K562 (cell line): ENCODE data around the gene RHOBTB3. TPM values are rescaled to one million over a fixed set of nuclear protein-coding genes. Genes with fewer than 3 reads are reported as not detected.

ENCODE experiments used
- HMG20A ChIP-seq: fragments of 450-650 bp; formaldehyde crosslinking; conservative IDR thresholded peaks from 2 replicates; pipeline ENCODE4 v1.4.0; 2020; ENCODE audit warnings: mild to moderate bottlenecking, mixed read lengths
- HMG20B ChIP-seq: fragments of 250-450 bp; sonication (Bioruptor Pico); IDR thresholded peaks from 2 replicates; pipeline ENCODE4 v1.5.0; 2021; ENCODE audit warnings: mild to moderate bottlenecking
- HNRNPL ChIP-seq: fragments of 200-400 bp; formaldehyde crosslinking; IDR thresholded peaks from 2 replicates; pipeline ENCODE4 v1.6.1; 2017; ENCODE audit warnings: low read depth, mild to moderate bottlenecking, low read length
- MAZ ChIP-seq, 2 experiments: fragments of 450-650 bp in 1 of 2; sonication (generic) in 1 of 2; formaldehyde crosslinking; IDR thresholded peaks in 1 of 2; conservative IDR thresholded peaks in 1 of 2; 2 replicates each; pipeline versions ENCODE4 v1.4.0 to v1.5.0; 2020; ENCODE audit warnings: mild to moderate bottlenecking in 1 of 2, missing genetic modification reagents in 1 of 2
- NCOA2 ChIP-seq, 2 experiments: fragments of 450-650 bp; IDR thresholded peaks; 2 replicates each; pipeline ENCODE4 v1.6.1; 2018; ENCODE audit warnings: mild to moderate bottlenecking in 2 of 2, moderate library complexity in 1 of 2; ENCODE audit not compliant: partially characterized antibody in 2 of 2
- TCF3 ChIP-seq: sonication (generic); formaldehyde crosslinking; IDR thresholded peaks from 2 replicates; pipeline ENCODE4 v1.4.0; 2020; ENCODE audit warnings: mild to moderate bottlenecking, missing genetic modification reagents
- ZFP30 ChIP-seq: fragments of 250-450 bp; sonication (Bioruptor Pico); IDR thresholded peaks from 2 replicates; pipeline ENCODE4 v1.8.0; 2022; ENCODE audit warnings: moderate library complexity, mild to moderate bottlenecking, inconsistent platforms, borderline replicate concordance
- ZNF146 ChIP-seq: IDR thresholded peaks from one replicate; pipeline ENCODE4 v1.6.1; 2018; ENCODE audit warnings: missing compliant biosample characterization; ENCODE audit not compliant: unreplicated experiment
- ZNF217 ChIP-seq: sonication (generic); formaldehyde crosslinking; IDR thresholded peaks from 2 replicates; pipeline ENCODE4 v1.8.0; 2022; ENCODE audit warnings: mild to moderate bottlenecking, missing genetic modification reagents
- ZNF23 ChIP-seq: fragments of 250-450 bp; sonication (Bioruptor Pico); IDR thresholded peaks from 2 replicates; pipeline ENCODE4 v1.4.0; 2020; ENCODE audit warnings: mild to moderate bottlenecking
- ZNF444 ChIP-seq: fragments of 250-450 bp; sonication (Bioruptor Pico); IDR thresholded peaks from 2 replicates; pipeline ENCODE4 v1.4.0; 2020; ENCODE audit warnings: mild to moderate bottlenecking, moderate library complexity
- ZNF551 ChIP-seq: fragments of 250-450 bp; sonication (Bioruptor Pico); IDR thresholded peaks from 2 replicates; pipeline ENCODE4 v1.5.0; 2021; ENCODE audit warnings: mild to moderate bottlenecking, moderate library complexity
- ZNF583 ChIP-seq: fragments of 250-450 bp; sonication (Bioruptor Pico); IDR thresholded peaks from 2 replicates; pipeline ENCODE4 v1.4.0; 2020
- ZSCAN32 ChIP-seq: fragments of 450-650 bp; formaldehyde crosslinking; IDR thresholded peaks from 2 replicates; pipeline ENCODE4 v1.4.0; 2020; ENCODE audit warnings: mild to moderate bottlenecking, moderate library complexity
- polyA plus RNA-seq, 8 experiments: library from polyadenylated mRNA; depleted of rRNA in 4 of 8; stranded (reverse) in 5 of 8; unstranded in 3 of 8; fragments of >200 nt; fragmentation: Nextera tagmentation in 2 of 8; fragmentation: Illumina TruSeq in 1 of 8; extraction: Ambion mirVana in 2 of 8; extraction: Trizol in 1 of 8; gene quantifications; 2 replicates each; pipeline versions ENCODE4 v1.2.1 to v1.2.3, GENCODE V29; 2011 to 2014; ENCODE audit warnings: inconsistent platforms in 1 of 8, missing spikeins in 1 of 8
- total RNA-seq, 7 experiments: library from RNA; depleted of rRNA in 6 of 7; stranded (reverse); fragments of >200 nt in 6 of 7; fragmentation: Illumina TruSeq in 2 of 7; extraction: Trizol in 2 of 7; gene quantifications; 2 replicates each; pipeline versions ENCODE4 v1.2.1 to v1.2.3, GENCODE V29; 2011 to 2021; ENCODE audit warnings: low replicate concordance in 1 of 7
- TF ChIP-seq, protein P1 (sequence below): sonication (generic); formaldehyde crosslinking; IDR thresholded peaks from 2 replicates; pipeline ENCODE4 v1.8.0; 2022; ENCODE audit warnings: mild to moderate bottlenecking, missing genetic modification reagents
- TF ChIP-seq, protein P2 (sequence below): sonication (generic); IDR thresholded peaks from 2 replicates; pipeline ENCODE4 v1.6.1; 2016
- TF ChIP-seq, protein P3 (sequence below): fragments of 250-450 bp; sonication (Bioruptor Pico); IDR thresholded peaks from 2 replicates; pipeline ENCODE4 v1.5.0; 2021
- TF ChIP-seq, protein P4 (sequence below), 2 experiments: IDR thresholded peaks; 2 replicates each; pipeline ENCODE4 v1.6.1; 2012; ENCODE audit warnings: improper control_type of control experiment in 2 of 2, low read depth in 2 of 2, low read length in 2 of 2, borderline replicate concordance in 1 of 2
- TF ChIP-seq, protein P5 (sequence below): fragments of 200-800 bp; sonication (Bioruptor generic); IDR thresholded peaks from 2 replicates; pipeline ENCODE4 v1.6.1; 2017; ENCODE audit warnings: missing genetic modification characterization, missing compliant biosample characterization

Gene RHOBTB3
- total and polyA plus RNA-seq, 9 of the 15 experiments (the other 6 are each of a cell fraction or from before 2014, with no cell fraction given) = 39.7 to 143 (median 115) TPM

DNA sequence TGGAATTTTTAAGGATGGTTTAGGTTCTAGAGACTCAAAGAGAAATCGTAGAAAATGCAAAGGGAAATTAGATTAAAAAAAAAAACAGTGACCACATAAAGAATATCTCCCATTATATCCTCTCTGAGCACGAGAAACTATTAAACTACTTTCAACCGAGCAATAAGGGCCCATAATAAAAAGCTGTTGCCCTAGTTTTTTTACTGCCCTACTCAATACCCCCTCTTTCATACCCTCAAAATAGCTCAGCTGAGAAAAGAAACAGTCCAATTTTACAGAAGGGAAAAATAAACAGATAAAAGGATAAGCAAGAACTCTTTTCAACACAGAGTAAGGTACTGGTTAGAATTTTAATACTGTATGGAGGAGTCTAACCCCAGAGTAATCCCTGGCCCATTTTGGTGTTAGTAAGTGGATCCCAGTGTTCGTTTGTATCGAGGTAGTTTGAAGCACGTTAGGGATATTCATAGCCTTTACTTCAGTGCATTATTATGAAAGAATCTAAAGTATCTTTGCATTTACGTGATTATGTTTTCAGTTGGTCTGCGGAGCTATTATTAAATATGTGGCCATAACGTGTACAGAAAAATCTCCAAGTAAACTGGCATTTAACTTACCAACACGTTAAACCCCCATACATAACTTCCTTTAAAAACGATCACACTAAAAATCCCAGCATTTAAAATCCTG lies 980 bp upstream of the RHOBTB3 start (continued):
- TF ChIP-seq ZNF444 (peak; percentile 12; the same call in 1 of the 2 replicates), ZSCAN32 (peak; percentile 65; the same call in 1 of the 2 replicates), ZNF551 (CRISPR knock-in tag) (no peak; the same call in none of the 2 replicates), ZNF23 (CRISPR knock-in tag) (0 out of 2 replicates have a peak, but pooled peaks have one; percentile 9), HNRNPL (no peak), MAZ (CRISPR knock-in tag; conservative IDR thresholded peaks at IDR 0.05 in 1 of 2, IDR thresholded peaks at IDR 0.05 in 1 of 2) (no peak), HMG20B (CRISPR knock-in tag) (0 out of 2 replicates have a peak, but pooled peaks have one; percentile 29), ZNF146 (CRISPR knock-in tag) (no peak), ZNF583 (CRISPR knock-in tag) (no peak), ZFP30 (CRISPR knock-in tag) (peak; percentile 6; the same call in 1 of the 2 replicates), NCOA2 (IDR thresholded peaks at IDR 0.05; ENCODE audit: partially characterized antibody in 2 of 2) (peak in 1 of 2 experiments; percentile 53), ZNF217 (CRISPR knock-in tag) (no peak), TCF3 (CRISPR knock-in tag) (no peak), HMG20A (no peak)
- TF ChIP-seq, protein P1, sequence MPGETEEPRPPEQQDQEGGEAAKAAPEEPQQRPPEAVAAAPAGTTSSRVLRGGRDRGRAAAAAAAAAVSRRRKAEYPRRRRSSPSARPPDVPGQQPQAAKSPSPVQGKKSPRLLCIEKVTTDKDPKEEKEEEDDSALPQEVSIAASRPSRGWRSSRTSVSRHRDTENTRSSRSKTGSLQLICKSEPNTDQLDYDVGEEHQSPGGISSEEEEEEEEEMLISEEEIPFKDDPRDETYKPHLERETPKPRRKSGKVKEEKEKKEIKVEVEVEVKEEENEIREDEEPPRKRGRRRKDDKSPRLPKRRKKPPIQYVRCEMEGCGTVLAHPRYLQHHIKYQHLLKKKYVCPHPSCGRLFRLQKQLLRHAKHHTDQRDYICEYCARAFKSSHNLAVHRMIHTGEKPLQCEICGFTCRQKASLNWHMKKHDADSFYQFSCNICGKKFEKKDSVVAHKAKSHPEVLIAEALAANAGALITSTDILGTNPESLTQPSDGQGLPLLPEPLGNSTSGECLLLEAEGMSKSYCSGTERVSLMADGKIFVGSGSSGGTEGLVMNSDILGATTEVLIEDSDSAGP = no peak
- TF ChIP-seq, protein P2, sequence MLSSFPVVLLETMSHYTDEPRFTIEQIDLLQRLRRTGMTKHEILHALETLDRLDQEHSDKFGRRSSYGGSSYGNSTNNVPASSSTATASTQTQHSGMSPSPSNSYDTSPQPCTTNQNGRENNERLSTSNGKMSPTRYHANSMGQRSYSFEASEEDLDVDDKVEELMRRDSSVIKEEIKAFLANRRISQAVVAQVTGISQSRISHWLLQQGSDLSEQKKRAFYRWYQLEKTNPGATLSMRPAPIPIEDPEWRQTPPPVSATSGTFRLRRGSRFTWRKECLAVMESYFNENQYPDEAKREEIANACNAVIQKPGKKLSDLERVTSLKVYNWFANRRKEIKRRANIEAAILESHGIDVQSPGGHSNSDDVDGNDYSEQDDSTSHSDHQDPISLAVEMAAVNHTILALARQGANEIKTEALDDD = peak; percentile 73
- TF ChIP-seq, protein P3, sequence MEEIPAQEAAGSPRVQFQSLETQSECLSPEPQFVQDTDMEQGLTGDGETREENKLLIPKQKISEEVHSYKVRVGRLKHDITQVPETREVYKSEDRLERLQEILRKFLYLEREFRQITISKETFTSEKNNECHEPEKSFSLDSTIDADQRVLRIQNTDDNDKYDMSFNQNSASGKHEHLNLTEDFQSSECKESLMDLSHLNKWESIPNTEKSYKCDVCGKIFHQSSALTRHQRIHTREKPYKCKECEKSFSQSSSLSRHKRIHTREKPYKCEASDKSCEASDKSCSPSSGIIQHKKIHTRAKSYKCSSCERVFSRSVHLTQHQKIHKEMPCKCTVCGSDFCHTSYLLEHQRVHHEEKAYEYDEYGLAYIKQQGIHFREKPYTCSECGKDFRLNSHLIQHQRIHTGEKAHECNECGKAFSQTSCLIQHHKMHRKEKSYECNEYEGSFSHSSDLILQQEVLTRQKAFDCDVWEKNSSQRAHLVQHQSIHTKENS = no peak
- TF ChIP-seq, protein P4, sequence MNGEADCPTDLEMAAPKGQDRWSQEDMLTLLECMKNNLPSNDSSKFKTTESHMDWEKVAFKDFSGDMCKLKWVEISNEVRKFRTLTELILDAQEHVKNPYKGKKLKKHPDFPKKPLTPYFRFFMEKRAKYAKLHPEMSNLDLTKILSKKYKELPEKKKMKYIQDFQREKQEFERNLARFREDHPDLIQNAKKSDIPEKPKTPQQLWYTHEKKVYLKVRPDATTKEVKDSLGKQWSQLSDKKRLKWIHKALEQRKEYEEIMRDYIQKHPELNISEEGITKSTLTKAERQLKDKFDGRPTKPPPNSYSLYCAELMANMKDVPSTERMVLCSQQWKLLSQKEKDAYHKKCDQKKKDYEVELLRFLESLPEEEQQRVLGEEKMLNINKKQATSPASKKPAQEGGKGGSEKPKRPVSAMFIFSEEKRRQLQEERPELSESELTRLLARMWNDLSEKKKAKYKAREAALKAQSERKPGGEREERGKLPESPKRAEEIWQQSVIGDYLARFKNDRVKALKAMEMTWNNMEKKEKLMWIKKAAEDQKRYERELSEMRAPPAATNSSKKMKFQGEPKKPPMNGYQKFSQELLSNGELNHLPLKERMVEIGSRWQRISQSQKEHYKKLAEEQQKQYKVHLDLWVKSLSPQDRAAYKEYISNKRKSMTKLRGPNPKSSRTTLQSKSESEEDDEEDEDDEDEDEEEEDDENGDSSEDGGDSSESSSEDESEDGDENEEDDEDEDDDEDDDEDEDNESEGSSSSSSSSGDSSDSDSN (IDR thresholded peaks at IDR 0.05; ENCODE audit: borderline replicate concordance in 1 of 2, low read depth in 2 of 2, low read length in 2 of 2) = 0 out of 4 replicates have a peak, but pooled peaks of 1 of the 2 experiments have one; percentile 19
- TF ChIP-seq, protein P5, sequence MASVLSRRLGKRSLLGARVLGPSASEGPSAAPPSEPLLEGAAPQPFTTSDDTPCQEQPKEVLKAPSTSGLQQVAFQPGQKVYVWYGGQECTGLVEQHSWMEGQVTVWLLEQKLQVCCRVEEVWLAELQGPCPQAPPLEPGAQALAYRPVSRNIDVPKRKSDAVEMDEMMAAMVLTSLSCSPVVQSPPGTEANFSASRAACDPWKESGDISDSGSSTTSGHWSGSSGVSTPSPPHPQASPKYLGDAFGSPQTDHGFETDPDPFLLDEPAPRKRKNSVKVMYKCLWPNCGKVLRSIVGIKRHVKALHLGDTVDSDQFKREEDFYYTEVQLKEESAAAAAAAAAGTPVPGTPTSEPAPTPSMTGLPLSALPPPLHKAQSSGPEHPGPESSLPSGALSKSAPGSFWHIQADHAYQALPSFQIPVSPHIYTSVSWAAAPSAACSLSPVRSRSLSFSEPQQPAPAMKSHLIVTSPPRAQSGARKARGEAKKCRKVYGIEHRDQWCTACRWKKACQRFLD = peak; percentile 70; the same call in 1 of the 2 replicates
